KOPT-K1 (cell line): Measurements from ENCODE around the gene CDKN2AIP.
"Not testable (repeated sequence)": the region's sequence is repeated elsewhere in the genome, so short reads cannot be mapped to it uniquely, and the experiment has no call there.

ENCODE experiments used
- H3K27ac ChIP-seq: fragments of 200-600 bp; sonication (generic); 2 replicates; pipeline ENCODE4 v1.5.1; 2016; ENCODE audit warnings: antibody characterized with exemption, mild to moderate bottlenecking, low read depth, low read length; ENCODE audit not compliant: poor library complexity, severe bottlenecking
- H3K36me3 ChIP-seq: fragments of 200-600 bp; sonication (generic); 2 replicates; pipeline ENCODE4 v1.5.1; 2017; ENCODE audit warnings: antibody characterized with exemption, mild to moderate bottlenecking, low read length, moderate library complexity; ENCODE audit not compliant: insufficient read depth
- H3K9me3 ChIP-seq: fragments of 200-600 bp; sonication (generic); 2 replicates; pipeline ENCODE4 v1.5.1; 2017; ENCODE audit warnings: antibody characterized with exemption, low read length, mild to moderate bottlenecking; ENCODE audit not compliant: insufficient read depth, poor library complexity, severe bottlenecking

The CDKN2AIP gene

GRCh38 chr4:183455431-183456195, 11.2 kb downstream of the CDKN2AIP start:
- Histone ChIP-seq H3K36me3 (peaks cover 42% of the 10 kb centered on the region), H3K9me3 (no peaks in the 10 kb centered on the region), H3K27ac (peak overlapping the region; percentile 73)

GRCh38 chr4:183458005-183458404, 13.6 kb downstream of the CDKN2AIP start:
- Histone ChIP-seq H3K36me3 (peaks cover 19% of the 10 kb centered on the region), H3K27ac (no peak overlapping the region)

GRCh38 chr4:183463903-183464619, 19.6 kb downstream of the CDKN2AIP start:
- H3K9me3 ChIP-seq, H3K27ac ChIP-seq, H3K36me3 ChIP-seq: not testable (repeated sequence)

More at GRCh38 chr4:183458005-183458404, 13.6 kb downstream of the CDKN2AIP start:
- no peaks in the 10 kb centered on the region for H3K9me3 ChIP-seq

GRCh38 chr4:183465879-183466278, 21.4 kb downstream of the CDKN2AIP start:
- not testable (repeated sequence) for H3K36me3 ChIP-seq, H3K9me3 ChIP-seq, H3K27ac ChIP-seq

DNA sequence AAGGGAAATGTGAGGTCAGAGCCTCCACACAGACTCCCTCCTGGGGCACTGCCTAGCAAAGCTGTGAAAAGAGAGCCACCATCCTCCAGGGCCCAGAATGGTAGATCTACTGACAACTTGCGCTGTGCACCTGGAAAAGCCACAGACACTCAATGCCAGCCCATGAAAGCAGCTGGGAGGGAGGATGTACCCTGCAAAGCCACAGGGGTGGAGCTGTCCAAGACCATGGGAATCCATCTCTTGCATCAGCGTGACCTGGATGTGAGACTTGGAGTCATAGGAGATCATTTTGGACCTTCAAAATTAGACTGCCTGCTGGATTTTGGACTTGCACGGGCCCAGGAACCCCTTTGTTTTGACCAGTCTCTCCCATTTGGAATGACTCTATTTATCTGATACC, 22.8 kb downstream of the CDKN2AIP start:
- Histone ChIP-seq H3K27ac (no peak overlapping the region), H3K9me3 (no peaks in the 10 kb centered on the region), H3K36me3 (no peaks in the 10 kb centered on the region)

- H3K27ac ChIP-seq, result no peak overlapping the region
- no peaks in the 10 kb centered on the region for H3K36me3 ChIP-seq
- H3K9me3 ChIP-seq, result no peaks in the 10 kb centered on the region
These were observed 24.0 kb downstream of the CDKN2AIP start for GRCh38 chr4:183468210-183469095.

DNA sequence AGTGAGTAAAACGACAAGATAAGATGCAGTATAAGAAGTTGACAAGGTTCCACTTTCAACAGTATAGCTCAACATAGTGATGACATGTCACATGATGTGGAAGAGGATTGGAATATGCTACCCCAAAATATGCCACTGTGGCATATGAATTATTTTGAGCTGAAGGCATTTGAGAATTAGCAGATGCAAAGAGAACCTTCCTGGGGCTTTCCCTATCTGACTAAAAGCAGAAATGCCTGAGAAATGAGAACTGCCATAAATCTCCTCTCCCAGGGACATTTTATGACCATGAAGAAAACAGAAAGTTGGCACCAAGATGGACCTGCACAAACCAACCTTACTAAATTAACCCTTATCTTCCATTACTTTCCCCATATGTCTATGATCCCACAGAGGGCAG, 24.8 kb downstream of the CDKN2AIP start:
- Histone ChIP-seq H3K36me3 (no peaks in the 10 kb centered on the region), H3K27ac (no peak overlapping the region), H3K9me3 (no peaks in the 10 kb centered on the region)

DNA sequence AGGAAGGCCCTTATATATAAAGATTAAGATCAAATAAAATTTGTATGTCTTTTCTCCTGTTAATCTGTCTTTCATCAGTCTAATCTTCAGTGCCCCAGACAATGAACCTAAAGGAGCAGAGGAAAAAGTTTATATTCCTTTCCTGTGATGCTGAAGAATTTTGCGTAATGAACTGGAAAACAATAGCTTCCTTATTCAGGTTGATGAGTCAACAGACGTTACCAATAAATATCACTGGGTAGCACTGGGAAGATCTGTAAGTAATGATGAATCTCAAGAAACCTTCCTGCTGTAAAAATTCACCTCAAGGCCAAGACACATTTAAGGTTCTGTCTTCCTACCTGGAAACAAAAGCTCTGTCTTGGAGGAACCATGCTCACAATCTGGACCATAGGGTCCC, 25.5 kb downstream of the CDKN2AIP start:
- H3K9me3 ChIP-seq, result no peaks in the 10 kb centered on the region
- H3K36me3 ChIP-seq, result no peaks in the 10 kb centered on the region
- H3K27ac ChIP-seq, result no peak overlapping the region

- no peaks in the 10 kb centered on the region for H3K9me3 ChIP-seq
- H3K27ac ChIP-seq, result no peak overlapping the region
- H3K36me3 ChIP-seq, result no peaks in the 10 kb centered on the region
These were observed 26.4 kb downstream of the CDKN2AIP start for GRCh38 chr4:183470821-183471220.

DNA sequence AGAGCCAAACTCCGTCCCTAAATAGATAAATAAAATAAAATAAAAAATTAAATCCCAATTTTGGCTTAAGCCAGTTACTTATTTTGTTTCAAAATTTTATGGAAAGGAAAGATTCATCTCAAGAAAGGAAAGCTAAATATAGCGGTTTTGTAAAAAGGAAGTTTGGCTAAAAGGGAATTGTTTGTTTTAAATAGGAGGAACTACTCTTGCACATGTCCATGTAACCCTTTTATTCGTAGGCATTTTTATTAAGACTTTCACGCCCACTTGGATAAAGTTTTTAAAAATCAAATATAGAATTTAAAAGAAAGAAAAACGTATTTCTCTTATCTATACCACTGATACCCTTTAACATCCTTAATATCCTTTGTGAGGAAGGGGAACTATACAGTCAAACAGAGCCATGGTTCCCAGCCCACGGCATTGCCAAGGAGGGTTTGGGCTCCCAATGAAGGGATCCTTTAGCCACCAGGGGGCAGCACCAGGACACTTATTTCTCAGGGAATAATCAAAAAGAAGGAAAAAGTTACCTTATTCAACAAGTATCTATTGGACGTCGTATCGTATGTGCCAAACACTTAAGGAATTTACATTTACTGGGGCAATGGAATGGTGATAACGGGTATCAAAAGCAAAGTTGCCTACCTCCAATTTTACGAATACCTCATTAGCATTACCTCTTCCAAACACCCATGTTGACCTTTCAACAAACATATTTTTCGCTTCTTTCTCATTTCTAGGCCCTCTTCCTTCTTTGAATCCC, 27.7 kb downstream of the CDKN2AIP start:
- Histone ChIP-seq H3K9me3 (no peaks in the 10 kb centered on the region), H3K27ac (no peak overlapping the region), H3K36me3 (no peaks in the 10 kb centered on the region)

- no peaks in the 10 kb centered on the region for H3K36me3 ChIP-seq
- no peak overlapping the region for H3K27ac ChIP-seq
- no peaks in the 10 kb centered on the region for H3K9me3 ChIP-seq
These were observed 33.7 kb downstream of the CDKN2AIP start for GRCh38 chr4:183478123-183478522.

DNA sequence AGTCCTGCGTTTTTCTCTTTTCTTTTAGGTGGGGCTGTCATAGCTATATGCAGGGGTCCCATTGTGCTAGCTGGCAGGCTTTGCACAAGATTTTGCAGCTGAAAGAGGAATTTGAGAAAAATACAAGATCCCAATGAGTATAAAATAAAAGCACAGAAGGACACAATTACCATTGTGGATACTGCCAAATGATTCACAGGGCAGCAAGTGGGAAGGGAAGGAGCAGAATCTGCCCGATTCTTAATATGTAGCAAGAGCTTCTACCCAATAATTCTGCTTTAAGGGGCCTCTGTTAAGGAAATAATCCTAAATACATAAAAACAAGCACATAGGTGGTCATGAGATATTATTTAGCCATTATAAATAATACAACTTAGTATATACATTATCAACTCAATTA, 34.5 kb downstream of the CDKN2AIP start:
- H3K9me3 ChIP-seq, result no peaks in the 10 kb centered on the region
- no peak overlapping the region for H3K27ac ChIP-seq
- H3K36me3 ChIP-seq, result no peaks in the 10 kb centered on the region

DNA sequence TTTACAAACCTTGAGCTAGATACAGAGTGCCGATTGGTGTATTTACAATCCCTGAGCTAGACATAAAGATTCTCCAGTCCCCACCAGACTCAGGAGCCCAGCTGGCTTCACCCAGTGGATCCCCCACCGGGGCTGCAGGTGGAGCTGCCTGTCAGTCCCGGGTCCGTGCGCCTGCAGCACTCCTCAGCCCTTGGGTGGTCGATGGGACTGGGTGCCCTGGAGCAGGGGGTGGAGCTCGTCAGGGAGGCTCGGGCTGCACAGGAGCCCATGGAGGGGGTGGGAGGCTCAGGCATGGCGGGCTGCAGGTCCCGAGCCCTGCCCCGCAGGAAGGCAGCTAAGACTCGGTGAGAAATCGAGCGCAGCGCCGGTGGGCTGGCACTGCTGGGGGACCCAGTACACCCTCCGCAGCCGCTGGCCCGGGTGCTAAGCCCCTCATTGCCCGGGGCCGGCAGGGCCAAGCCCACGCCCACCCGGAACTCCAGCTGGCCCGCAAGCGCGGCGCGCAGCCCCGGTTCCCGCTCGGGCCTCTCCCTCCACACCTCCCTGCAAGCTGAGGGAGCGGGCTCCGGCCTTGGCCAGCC, 38.2 kb downstream of the CDKN2AIP start:
- not testable (repeated sequence) for H3K27ac ChIP-seq, H3K9me3 ChIP-seq, H3K36me3 ChIP-seq

DNA sequence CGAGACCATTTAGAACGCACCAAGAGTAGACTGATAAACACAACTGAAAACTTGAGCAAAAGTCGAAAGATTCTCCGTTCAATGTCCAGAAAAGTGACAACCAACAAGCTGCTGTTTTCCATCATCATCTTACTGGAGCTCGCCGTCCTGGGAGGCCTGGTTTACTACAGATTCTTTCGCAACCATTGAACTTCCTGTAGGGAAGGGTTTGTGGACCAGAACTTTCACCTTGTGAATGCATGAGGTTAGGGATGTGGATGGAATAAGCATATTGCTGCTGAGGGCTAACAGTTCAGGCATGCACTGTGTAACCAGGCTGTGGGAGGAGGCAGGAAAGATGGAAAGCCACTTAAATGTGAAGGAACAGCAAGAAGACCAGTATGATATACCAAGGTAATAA, 39.6 kb downstream of the CDKN2AIP start:
- Histone ChIP-seq H3K36me3 (no peaks in the 10 kb centered on the region; the same call in 1 of the 2 replicates), H3K9me3 (no peaks in the 10 kb centered on the region), H3K27ac (no peak overlapping the region)
